ENCODE data around the gene IBSP. TPM values are rescaled to one million over a fixed set of nuclear protein-coding genes. Genes with fewer than 3 reads are reported as not detected.

Gene IBSP, protein sequence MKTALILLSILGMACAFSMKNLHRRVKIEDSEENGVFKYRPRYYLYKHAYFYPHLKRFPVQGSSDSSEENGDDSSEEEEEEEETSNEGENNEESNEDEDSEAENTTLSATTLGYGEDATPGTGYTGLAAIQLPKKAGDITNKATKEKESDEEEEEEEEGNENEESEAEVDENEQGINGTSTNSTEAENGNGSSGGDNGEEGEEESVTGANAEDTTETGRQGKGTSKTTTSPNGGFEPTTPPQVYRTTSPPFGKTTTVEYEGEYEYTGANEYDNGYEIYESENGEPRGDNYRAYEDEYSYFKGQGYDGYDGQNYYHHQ
- total RNA-seq: not detected

DNA sequence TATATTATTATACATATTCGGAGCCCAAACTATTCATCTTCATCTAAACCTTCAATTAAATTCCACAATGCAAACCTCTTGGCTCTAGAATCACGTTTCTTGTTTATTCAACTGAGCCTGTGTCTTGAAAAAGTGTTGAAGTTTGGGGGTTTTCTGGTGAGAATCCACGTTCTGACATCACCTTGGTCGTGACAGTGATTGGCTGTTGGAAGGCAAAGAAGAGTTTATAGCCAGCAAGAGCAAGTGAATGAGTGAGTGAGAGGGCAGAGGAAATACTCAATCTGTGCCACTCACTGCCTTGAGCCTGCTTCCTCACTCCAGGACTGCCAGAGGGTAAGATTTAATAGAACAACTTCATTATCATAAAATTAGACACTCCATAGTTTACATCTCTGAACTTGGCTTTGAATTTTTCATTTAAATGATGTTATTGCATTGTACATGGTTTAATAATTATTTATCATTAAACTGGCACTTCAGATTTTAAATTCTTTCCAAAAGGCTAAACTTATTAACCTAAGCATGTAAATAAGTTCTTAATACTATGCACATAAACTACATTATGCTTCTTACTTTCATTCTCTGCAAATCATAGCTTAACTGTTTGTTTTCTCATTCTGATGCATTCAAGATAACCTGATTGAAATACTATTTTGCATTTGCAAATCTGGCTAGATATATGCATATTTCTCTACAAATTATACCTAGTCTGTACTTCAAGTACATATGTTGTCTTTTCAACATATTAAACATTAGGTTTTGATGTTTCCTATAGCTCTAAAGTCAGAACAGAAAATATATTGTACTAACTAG, at the start of gene IBSP:
Gene IBSP (plus strand): TSS at position 254 of the 813 bp plus-strand sequence. CDS start 2,808 bp downstream, outside the sequence.
- no peak for DNase-seq (ENCODE audit: low spot score)
- no peak within 1 kb of the TSS for H3K4me3 Mint-ChIP-seq
- H3K27ac Mint-ChIP-seq: no peak within 1 kb of the TSS
- no peaks in the 10 kb centered on the region for H3K4me1 Mint-ChIP-seq (ENCODE audit: low read depth in 2 of 2)
- peaks cover 3% of the 10 kb centered on the region for H3K9me3 Mint-ChIP-seq
- ATAC-seq: no peak
- peaks cover 5% of the 10 kb centered on the region for H3K36me3 Mint-ChIP-seq
- peaks cover 0 to 8% of the 10 kb centered on the region in 2 donors for H3K27me3 Mint-ChIP-seq

DNA sequence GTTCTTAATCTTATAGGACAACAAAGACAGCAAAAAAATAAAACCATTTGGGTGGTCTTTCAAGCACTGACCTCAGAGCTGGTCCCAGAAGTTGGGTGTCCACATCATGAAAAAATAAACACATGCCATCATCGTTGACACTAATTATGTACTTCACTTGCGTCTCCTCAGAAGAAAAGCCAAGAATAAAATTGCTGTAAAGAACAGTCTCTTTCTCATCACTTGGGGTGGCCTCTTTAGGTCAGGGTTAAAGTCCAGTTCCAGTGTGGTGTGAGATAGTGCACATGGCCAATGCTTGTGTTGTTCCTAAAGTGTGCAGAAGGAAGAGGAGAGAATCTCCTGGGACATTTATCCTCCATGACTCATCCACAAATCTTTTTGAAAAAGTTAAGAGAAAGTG, 49.5 kb upstream of the IBSP start:
- no peak for ATAC-seq
- H3K27ac Mint-ChIP-seq: no peak overlapping the region
- peaks cover 2 to 10% of the 10 kb centered on the region in 2 donors for H3K27me3 Mint-ChIP-seq
- peaks cover 3% of the 10 kb centered on the region for H3K9me3 Mint-ChIP-seq
- H3K4me1 Mint-ChIP-seq (ENCODE audit: low read depth in 2 of 2): no peaks in the 10 kb centered on the region
- no peak for DNase-seq (ENCODE audit: low spot score)
- H3K36me3 Mint-ChIP-seq: no peaks in the 10 kb centered on the region
- H3K4me3 Mint-ChIP-seq: no peak overlapping the region

GRCh38 chr4:87758270-87758669, 41.1 kb upstream of the IBSP start:
- H3K4me1 Mint-ChIP-seq (ENCODE audit: low read depth in 2 of 2): no peaks in the 10 kb centered on the region
- H3K27me3 Mint-ChIP-seq: peaks cover 5 to 8% of the 10 kb centered on the region in 2 donors
- no peaks in the 10 kb centered on the region for H3K9me3 Mint-ChIP-seq
- no peak overlapping the region for H3K27ac Mint-ChIP-seq
- ATAC-seq (no peak), DNase-seq (ENCODE audit: low spot score) (no peak)
- no peak overlapping the region for H3K4me3 Mint-ChIP-seq
- no peaks in the 10 kb centered on the region for H3K36me3 Mint-ChIP-seq

DNA sequence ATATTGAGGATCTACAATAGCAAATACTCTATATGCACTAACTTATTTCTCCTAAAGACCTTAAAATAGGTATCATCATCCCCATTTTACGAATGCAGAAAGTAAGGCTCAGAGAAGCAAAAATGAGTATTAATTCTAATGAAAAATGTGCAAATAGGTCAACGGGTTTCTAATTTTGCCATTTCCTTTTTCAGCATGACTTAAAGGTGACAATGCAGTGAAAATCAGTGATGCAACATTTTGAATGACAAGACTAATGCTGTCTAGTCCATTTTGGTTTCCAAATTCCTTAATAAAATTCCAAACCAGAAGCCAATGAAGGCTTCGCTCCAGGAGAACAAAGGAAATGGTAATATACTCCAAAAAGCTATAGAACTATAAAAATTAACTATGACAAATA, 37.0 kb upstream of the IBSP start:
- no peaks in the 10 kb centered on the region for H3K4me1 Mint-ChIP-seq (ENCODE audit: low read depth in 2 of 2)
- peaks cover 5% of the 10 kb centered on the region for H3K9me3 Mint-ChIP-seq
- no peaks in the 10 kb centered on the region for H3K36me3 Mint-ChIP-seq
- no peak overlapping the region for H3K4me3 Mint-ChIP-seq
- DNase-seq (ENCODE audit: low spot score): no peak
- H3K27ac Mint-ChIP-seq: no peak overlapping the region
- H3K27me3 Mint-ChIP-seq: peaks cover 5 to 19% of the 10 kb centered on the region in 2 donors
- ATAC-seq: no peak

DNA sequence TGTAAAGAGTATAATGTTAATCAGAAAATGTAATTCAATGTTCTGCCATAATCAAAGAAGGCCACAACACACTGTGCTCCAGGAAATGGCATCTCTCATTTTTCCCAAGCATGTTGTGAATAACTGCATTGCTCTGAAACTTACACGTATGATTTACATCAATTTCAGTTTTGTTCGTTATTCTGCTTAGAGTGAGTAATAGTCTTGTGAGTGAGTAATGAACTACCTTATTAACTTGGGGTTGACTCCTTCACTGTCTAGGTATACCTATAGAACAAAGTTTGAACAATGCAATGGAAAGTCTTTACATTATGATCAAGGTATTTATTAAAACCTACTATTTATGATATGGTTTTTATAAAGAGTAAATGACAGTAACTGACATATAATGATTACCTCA, 17.8 kb upstream of the IBSP start:
- Mint-ChIP-seq H3K27me3 (no peaks in the 10 kb centered on the region), H3K4me1 (ENCODE audit: low read depth in 2 of 2) (no peaks in the 10 kb centered on the region), H3K4me3 (no peak overlapping the region), H3K9me3 (no peaks in the 10 kb centered on the region), H3K36me3 (no peaks in the 10 kb centered on the region), H3K27ac (no peak overlapping the region)
- no peak for DNase-seq (ENCODE audit: low spot score)
- no peak for ATAC-seq

- DNase-seq (ENCODE audit: low spot score) (no peak), ATAC-seq (no peak)
- H3K4me3 Mint-ChIP-seq: no peak overlapping the region
- H3K27me3 Mint-ChIP-seq: no peaks in the 10 kb centered on the region
- H3K27ac Mint-ChIP-seq: no peak overlapping the region
- H3K36me3 Mint-ChIP-seq: no peaks in the 10 kb centered on the region
- H3K9me3 Mint-ChIP-seq: no peaks in the 10 kb centered on the region
- H3K4me1 Mint-ChIP-seq (ENCODE audit: low read depth in 2 of 2): no peaks in the 10 kb centered on the region
Measured at GRCh38 chr4:87783781-87784180, 15.6 kb upstream of the IBSP start.

DNA sequence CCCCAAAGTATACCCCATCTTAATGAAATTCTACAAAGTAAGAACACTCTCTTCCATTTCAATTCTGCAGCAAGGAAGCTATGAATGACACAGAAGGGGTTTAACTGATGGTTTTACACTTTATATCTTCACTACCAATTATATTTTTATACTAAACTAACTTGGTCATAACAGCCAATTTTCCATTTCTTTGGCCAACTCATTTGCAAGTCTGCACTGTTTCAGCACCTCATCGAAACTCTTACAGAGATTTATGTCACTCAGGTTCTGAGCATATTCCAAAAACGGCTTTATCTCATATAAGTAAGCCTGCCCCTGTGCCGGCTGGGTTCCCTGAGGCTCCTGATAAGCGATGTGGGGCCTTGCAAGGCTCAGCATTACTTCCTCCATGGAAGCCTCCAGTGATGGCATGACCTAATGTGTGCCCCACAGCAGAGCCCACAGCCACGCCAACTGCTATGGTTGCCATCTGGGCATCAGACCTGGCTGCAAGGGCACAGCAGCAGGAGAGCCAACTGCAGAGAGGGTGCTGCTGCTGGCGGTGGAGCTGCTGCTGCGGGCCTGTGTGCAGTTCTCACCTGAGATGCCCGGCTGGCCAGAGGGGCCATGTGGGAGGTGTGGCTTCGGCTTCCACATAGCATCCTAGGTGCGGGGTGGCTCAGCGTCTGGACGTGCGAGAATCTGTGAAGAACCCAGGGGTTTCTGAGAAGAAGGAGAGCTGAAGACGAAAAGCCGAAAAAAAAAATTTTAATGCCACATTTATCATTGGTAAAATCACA, 13.4 kb upstream of the IBSP start:
- ATAC-seq: no peak
- H3K9me3 Mint-ChIP-seq: no peaks in the 10 kb centered on the region

GRCh38 chr4:87802858-87803257, 3.5 kb downstream of the IBSP start:
- ATAC-seq (no peak), DNase-seq (ENCODE audit: low spot score) (no peak)
- Mint-ChIP-seq H3K36me3 (no peaks in the 10 kb centered on the region), H3K27ac (no peak overlapping the region), H3K27me3 (no peaks in the 10 kb centered on the region), H3K9me3 (no peaks in the 10 kb centered on the region), H3K4me3 (no peak overlapping the region), H3K4me1 (ENCODE audit: low read depth in 2 of 2) (no peaks in the 10 kb centered on the region)

More for the DNA sequence above, 13.4 kb upstream of the IBSP start:
- Mint-ChIP-seq H3K27ac (no peak overlapping the region), H3K4me3 (no peak overlapping the region), H3K4me1 (ENCODE audit: low read depth in 2 of 2) (no peaks in the 10 kb centered on the region), H3K27me3 (no peaks in the 10 kb centered on the region), H3K36me3 (no peaks in the 10 kb centered on the region)
- DNase-seq (ENCODE audit: low spot score): no peak

GRCh38 chr4:87803421-87803820, 4.1 kb downstream of the IBSP start:
- Mint-ChIP-seq H3K9me3 (no peaks in the 10 kb centered on the region), H3K4me1 (ENCODE audit: low read depth in 2 of 2) (no peaks in the 10 kb centered on the region), H3K27me3 (no peaks in the 10 kb centered on the region), H3K36me3 (no peaks in the 10 kb centered on the region), H3K27ac (no peak overlapping the region), H3K4me3 (no peak overlapping the region)
- DNase-seq (ENCODE audit: low spot score) (no peak), ATAC-seq (no peak)

GRCh38 chr4:87804871-87805270, 5.5 kb downstream of the IBSP start:
- no peak for DNase-seq (ENCODE audit: low spot score)
- no peak overlapping the region for H3K27ac Mint-ChIP-seq
- no peaks in the 10 kb centered on the region for H3K9me3 Mint-ChIP-seq
- H3K4me3 Mint-ChIP-seq: no peak overlapping the region
- H3K27me3 Mint-ChIP-seq: no peaks in the 10 kb centered on the region
- H3K4me1 Mint-ChIP-seq (ENCODE audit: low read depth in 2 of 2): no peaks in the 10 kb centered on the region
- H3K36me3 Mint-ChIP-seq: no peaks in the 10 kb centered on the region
- no peak for ATAC-seq

DNA sequence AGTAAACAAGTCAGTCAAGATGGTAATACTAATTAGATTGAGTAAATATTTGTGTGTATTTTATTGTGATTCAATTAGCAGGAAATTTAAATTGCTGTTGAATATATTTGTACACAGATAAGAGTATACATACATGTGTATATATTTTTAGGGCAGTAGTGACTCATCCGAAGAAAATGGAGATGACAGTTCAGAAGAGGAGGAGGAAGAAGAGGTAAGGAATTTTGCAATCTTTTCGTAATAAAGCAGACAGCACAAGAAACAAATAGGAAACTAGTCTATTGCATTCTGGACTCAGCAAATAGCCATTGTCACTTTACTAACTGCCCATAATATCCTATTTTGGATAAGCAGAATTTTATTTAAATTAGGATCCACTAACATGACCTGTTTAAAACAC, 6.6 kb downstream of the IBSP start:
- H3K36me3 Mint-ChIP-seq: no peaks in the 10 kb centered on the region
- no peaks in the 10 kb centered on the region for H3K27me3 Mint-ChIP-seq
- no peaks in the 10 kb centered on the region for H3K9me3 Mint-ChIP-seq
- DNase-seq (ENCODE audit: low spot score): no peak
- H3K27ac Mint-ChIP-seq: no peak overlapping the region
- no peak for ATAC-seq
- no peak overlapping the region for H3K4me3 Mint-ChIP-seq
- H3K4me1 Mint-ChIP-seq (ENCODE audit: low read depth in 2 of 2): no peaks in the 10 kb centered on the region

DNA sequence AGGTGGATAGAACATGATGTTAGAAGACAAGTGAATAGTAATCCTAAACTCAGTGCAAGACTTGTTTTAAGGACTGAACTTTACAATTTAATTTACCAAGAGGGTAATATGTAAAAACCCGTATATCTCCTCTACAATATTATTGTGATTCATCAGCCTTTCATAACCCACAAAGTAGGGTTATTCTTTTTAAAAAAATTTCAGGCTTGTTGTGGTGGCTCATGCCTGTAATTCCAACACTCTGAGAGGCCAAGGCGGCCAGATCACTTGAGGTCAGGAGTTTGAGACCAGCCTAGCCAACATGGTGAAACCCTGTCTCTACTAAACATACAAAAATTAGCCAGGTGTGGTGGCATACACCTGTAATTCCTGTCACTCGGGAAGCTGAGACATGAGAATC, 7.2 kb downstream of the IBSP start:
- DNase-seq (ENCODE audit: low spot score) (no peak), ATAC-seq (no peak)
- no peaks in the 10 kb centered on the region for H3K36me3 Mint-ChIP-seq
- H3K4me3 Mint-ChIP-seq: no peak overlapping the region
- H3K27ac Mint-ChIP-seq: no peak overlapping the region
- peaks cover 3% of the 10 kb centered on the region for H3K9me3 Mint-ChIP-seq
- H3K4me1 Mint-ChIP-seq (ENCODE audit: low read depth in 2 of 2): no peaks in the 10 kb centered on the region
- H3K27me3 Mint-ChIP-seq: peaks cover 0 to 3% of the 10 kb centered on the region in 2 donors

GRCh38 chr4:87807402-87807801, 8.0 kb downstream of the IBSP start:
- Mint-ChIP-seq H3K9me3 (peaks cover 3% of the 10 kb centered on the region), H3K4me3 (no peak overlapping the region), H3K36me3 (no peaks in the 10 kb centered on the region), H3K27me3 (peaks cover 0 to 3% of the 10 kb centered on the region in 2 donors), H3K4me1 (ENCODE audit: low read depth in 2 of 2) (no peaks in the 10 kb centered on the region), H3K27ac (no peak overlapping the region)
- ATAC-seq: no peak
- no peak for DNase-seq (ENCODE audit: low spot score)

DNA sequence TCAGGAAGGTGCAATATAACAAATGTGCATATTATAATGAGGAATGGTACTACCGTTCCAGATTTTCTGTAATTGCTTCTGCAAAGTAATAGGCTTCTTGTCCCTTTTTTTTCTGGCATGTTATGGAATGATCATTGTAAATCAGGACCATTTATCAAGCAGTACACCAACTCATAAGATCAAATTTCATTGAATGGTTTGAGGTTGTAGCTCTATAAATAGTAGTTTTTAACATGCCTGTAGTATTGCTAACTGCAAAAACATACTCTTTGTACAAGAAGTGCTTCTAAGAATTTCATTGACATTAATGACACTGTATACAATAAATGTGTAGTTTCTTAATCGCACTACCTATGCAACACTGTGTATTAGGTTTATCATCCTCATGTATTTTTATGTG, 12.6 kb downstream of the IBSP start:
- no peak for ATAC-seq
- Mint-ChIP-seq H3K4me1 (ENCODE audit: low read depth in 2 of 2) (no peaks in the 10 kb centered on the region), H3K27me3 (peaks cover 8 to 19% of the 10 kb centered on the region in 2 donors), H3K36me3 (no peaks in the 10 kb centered on the region), H3K9me3 (peaks cover 7% of the 10 kb centered on the region), H3K4me3 (no peak overlapping the region), H3K27ac (no peak overlapping the region)
- no peak for DNase-seq (ENCODE audit: low spot score)

Data from natural killer cell treated with Interleukin-12 subunit alpha and Interleukin-12 subunit beta and Interleukin-15 and Interleukin-18, amount 100 ng/mL, for 72 hours (primary cell).